ENCODE results near the gene TFAP2A. TPM values are rescaled to one million over a fixed set of nuclear protein-coding genes. Genes with fewer than 3 reads are reported as not detected.

The TFAP2A gene
- total RNA-seq, 6 experiments from 2014 or later, result 0.07 to 0.18 (median 0.12) TPM; not detected in 3

DNA sequence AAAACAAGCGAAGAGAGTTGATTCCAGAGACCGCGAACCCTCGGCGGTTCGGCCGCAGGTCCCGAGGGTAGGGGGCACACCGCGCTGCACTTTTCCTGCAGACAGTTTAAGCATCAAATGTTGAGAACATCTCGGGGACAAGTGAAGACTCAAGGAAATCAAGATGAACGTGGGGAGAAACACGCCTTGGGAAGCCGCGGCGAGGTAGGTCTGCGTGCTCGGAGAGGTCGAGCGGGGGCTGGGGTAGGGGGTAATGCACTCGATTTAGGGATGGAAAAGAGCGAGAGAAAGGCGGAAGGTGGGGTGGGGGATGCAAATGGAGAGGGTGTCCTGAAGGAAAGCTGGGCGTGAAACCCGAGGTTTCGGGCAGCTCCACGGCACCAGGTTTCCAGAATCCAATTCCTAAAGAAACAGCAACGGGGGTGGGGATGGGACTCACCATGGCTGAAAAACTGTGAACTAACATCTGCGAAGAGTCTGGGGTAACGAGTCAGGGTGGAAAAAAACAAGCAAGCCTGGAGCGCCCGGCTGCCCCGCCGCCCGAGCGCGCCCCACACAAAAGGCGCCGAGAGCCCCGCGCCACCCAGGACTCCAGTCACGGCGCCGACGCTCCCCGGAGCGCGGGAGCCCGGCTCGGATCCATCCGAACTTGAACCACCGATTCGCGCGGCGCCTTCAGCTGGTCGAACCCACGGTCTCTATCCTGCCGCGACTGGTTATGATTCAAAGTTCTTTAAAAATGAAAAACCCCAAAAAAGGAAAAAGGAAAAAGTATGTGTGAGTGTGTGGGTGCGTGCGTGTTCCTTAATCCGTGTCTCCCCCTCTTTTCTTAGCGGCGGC, 3.5 kb downstream of the TFAP2A start:
- no peaks in the 10 kb centered on the region for H3K9me3 ChIP-seq
- ATAC-seq, result peak in 3 of 4 donors; percentile 13 to 23 (median 22)
- peaks cover 0 to 20% (median 4%) of the 10 kb centered on the region in 4 donors for H3K4me1 ChIP-seq
- peak overlapping the region; percentile 55 to 62 (median 58) for H3K4me3 ChIP-seq
- peaks cover 12 to 44% of the 10 kb centered on the region in 2 donors for H3K27me3 ChIP-seq
- TF ChIP-seq POLR2A (IDR thresholded peaks at IDR 0.05), result no peak
- TF ChIP-seq, protein P1, sequence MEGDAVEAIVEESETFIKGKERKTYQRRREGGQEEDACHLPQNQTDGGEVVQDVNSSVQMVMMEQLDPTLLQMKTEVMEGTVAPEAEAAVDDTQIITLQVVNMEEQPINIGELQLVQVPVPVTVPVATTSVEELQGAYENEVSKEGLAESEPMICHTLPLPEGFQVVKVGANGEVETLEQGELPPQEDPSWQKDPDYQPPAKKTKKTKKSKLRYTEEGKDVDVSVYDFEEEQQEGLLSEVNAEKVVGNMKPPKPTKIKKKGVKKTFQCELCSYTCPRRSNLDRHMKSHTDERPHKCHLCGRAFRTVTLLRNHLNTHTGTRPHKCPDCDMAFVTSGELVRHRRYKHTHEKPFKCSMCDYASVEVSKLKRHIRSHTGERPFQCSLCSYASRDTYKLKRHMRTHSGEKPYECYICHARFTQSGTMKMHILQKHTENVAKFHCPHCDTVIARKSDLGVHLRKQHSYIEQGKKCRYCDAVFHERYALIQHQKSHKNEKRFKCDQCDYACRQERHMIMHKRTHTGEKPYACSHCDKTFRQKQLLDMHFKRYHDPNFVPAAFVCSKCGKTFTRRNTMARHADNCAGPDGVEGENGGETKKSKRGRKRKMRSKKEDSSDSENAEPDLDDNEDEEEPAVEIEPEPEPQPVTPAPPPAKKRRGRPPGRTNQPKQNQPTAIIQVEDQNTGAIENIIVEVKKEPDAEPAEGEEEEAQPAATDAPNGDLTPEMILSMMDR (IDR thresholded peaks at IDR 0.05), result no peak
- WGBS (ENCODE audit: insufficient coverage, low coverage, low lambda C conversion rate, missing lambda C conversion rate), result 5% methylated on average over 53 of the region's 65 CpGs
- H3K36me3 ChIP-seq, result no peaks in the 10 kb centered on the region
- H3K27ac ChIP-seq, result no peak overlapping the region
- intact Hi-C loops (cut with DNase I), result no loop called here
- DNase-seq, result peak in 1 of 3 donors; percentile 19

DNA sequence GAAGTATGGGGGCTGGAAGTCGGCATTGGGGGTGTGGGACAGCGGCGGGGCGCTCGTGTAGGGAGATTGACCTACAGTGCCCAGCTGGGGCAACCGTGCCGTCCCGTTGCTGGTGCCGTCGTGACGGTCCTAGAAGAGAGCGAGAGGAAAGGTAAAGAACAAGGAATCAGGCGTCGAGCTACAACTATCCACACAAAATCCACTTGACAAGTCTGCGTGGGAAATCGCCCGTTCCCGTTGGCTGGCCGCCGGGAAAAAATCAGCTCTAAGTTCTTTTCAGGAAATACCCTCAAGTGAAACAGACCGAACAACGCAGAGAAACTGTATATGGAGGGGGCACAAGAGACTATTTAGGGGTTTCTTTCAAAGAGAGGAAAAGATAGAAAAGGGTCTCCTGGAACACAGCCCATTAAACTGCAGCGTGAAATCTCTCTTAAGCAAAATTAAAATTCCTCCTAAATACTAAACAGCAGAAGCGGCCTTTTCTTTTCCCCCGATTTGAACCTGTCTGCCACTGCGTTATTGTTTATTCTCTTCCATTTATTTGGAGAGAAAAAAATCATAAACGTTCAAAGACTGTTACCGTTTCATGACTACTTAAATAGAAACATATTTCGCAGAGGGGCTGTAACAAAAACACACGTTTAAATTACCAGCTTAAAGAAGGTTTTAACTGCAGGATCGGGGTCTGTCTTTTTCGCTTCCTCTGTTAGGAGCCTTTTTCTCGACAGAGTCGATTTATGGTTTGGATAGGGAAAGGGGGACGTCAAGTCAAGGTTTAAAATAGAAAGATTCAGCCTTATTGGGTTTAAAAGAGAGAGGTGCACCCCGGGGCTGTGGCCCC, 4.4 kb downstream of the TFAP2A start:
- Histone ChIP-seq H3K27ac (no peak overlapping the region), H3K4me3 (no peak overlapping the region), H3K27me3 (peaks cover 8 to 37% of the 10 kb centered on the region in 2 donors), H3K36me3 (no peaks in the 10 kb centered on the region), H3K9me3 (no peaks in the 10 kb centered on the region), H3K4me1 (peaks cover 0 to 20% (median 4%) of the 10 kb centered on the region in 4 donors)
- ATAC-seq (no peak), DNase-seq (no peak)
- intact Hi-C loops (cut with DNase I), result no loop called here
- WGBS (ENCODE audit: insufficient coverage, low coverage, low lambda C conversion rate, missing lambda C conversion rate), result 7% methylated on average over 35 of the region's 36 CpGs
- TF ChIP-seq, protein P1 (IDR thresholded peaks at IDR 0.05), result no peak

DNA sequence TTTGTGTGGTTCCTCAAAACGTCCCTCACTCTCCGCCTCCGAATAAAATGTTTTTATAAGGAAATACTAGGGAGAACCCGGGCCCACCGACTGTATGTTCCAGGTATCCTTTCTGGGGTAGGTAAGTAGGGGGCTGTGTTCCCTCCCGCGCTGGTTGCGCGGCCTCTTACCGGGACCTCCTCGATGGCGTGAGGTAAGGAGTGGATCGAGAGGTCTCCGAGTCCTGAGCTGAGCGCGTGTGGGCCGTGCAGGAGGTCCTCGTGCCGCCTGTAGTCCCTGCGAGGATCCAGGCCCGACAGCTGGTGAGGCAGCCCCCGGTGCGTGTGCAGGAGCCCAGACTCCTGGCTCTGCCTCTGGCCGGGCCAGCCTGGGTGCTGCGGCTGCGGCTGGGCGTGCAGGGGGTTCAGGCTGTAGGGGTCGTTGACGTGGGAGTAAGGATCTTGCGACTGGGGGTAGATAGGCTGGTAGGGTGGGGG, 5.1 kb downstream of the TFAP2A start:
- Histone ChIP-seq H3K27ac (no peak overlapping the region), H3K27me3 (peaks cover 5 to 35% of the 10 kb centered on the region in 2 donors), H3K4me3 (no peak overlapping the region), H3K9me3 (no peaks in the 10 kb centered on the region), H3K4me1 (peaks cover 0 to 17% (median 5%) of the 10 kb centered on the region in 4 donors), H3K36me3 (no peaks in the 10 kb centered on the region)
- ATAC-seq (no peak), DNase-seq (no peak)
- intact Hi-C loops (cut with DNase I), result no loop called here
- TF ChIP-seq, protein P1 (IDR thresholded peaks at IDR 0.05), result no peak
- no peak for TF ChIP-seq POLR2A (IDR thresholded peaks at IDR 0.05)
- WGBS (ENCODE audit: insufficient coverage, low coverage, low lambda C conversion rate, missing lambda C conversion rate), result 6% methylated on average over 27 of the region's 30 CpGs

- Histone ChIP-seq H3K9me3 (no peaks in the 10 kb centered on the region), H3K27me3 (peaks cover 5 to 35% of the 10 kb centered on the region in 2 donors), H3K27ac (no peak overlapping the region), H3K4me3 (no peak overlapping the region), H3K36me3 (no peaks in the 10 kb centered on the region), H3K4me1 (peaks cover 0 to 17% (median 7%) of the 10 kb centered on the region in 4 donors)
- ATAC-seq, result no peak
- no peak for DNase-seq
- 9% methylated on average over 8 of the region's 8 CpGs for WGBS (ENCODE audit: insufficient coverage, low coverage, low lambda C conversion rate, missing lambda C conversion rate)
- TF ChIP-seq, protein P1 (IDR thresholded peaks at IDR 0.05), result no peak
- TF ChIP-seq POLR2A (IDR thresholded peaks at IDR 0.05), result no peak
- intact Hi-C loops (cut with DNase I), result no loop called here
These were observed 5.6 kb downstream of the TFAP2A start for GRCh38 chr6:10409233-10409721.

All from right lobe of liver (tissue), 6 donors.